GM23248 (cell line): ENCODE data around the gene NALCN. TPM values are rescaled to one million over a fixed set of nuclear protein-coding genes. Genes with fewer than 3 reads are reported as not detected.

ENCODE experiments used
- DNase-seq: peaks from one replicate; pipeline ENCODE4 v3.0.0-alpha.2; 2015
- H2AFZ ChIP-seq: fragments of 200-600 bp; sonication (generic); 2 replicates; pipeline ENCODE4 v1.6.1; 2016; ENCODE audit warnings: antibody characterized with exemption
- H3F3A ChIP-seq: fragments of 200-600 bp; sonication (generic); 2 replicates; pipeline ENCODE4 v1.6.1; 2016; ENCODE audit warnings: mild to moderate bottlenecking, antibody characterized with exemption, mixed run types; ENCODE audit not compliant: insufficient read depth
- H3K27ac ChIP-seq: fragments of 200-600 bp; sonication (generic); 2 replicates; pipeline ENCODE4 v1.5.1; 2016; ENCODE audit warnings: mild to moderate bottlenecking
- H3K27me3 ChIP-seq: fragments of 200-600 bp; sonication (generic); replicated peaks from 2 replicates; pipeline ENCODE4 v1.6.1; 2016; ENCODE audit warnings: mild to moderate bottlenecking; ENCODE audit not compliant: insufficient read depth
- H3K36me3 ChIP-seq: fragments of 200-600 bp; sonication (generic); 2 replicates; pipeline ENCODE4 v1.6.1; 2016; ENCODE audit warnings: low read depth, mild to moderate bottlenecking
- H3K4me1 ChIP-seq: fragments of 200-600 bp; sonication (generic); 2 replicates; pipeline ENCODE4 v1.6.1; 2016; ENCODE audit warnings: mild to moderate bottlenecking; ENCODE audit not compliant: insufficient read depth
- H3K4me2 ChIP-seq: fragments of 200-600 bp; sonication (generic); one replicate; pipeline ENCODE4 v1.6.1; 2016; ENCODE audit warnings: mild to moderate bottlenecking; ENCODE audit not compliant: unreplicated experiment
- H3K4me3 ChIP-seq: fragments of 200-600 bp; sonication (generic); 2 replicates; pipeline ENCODE4 v1.5.1; 2016; ENCODE audit warnings: mild to moderate bottlenecking
- H3K79me2 ChIP-seq: fragments of 200-600 bp; sonication (generic); 2 replicates; pipeline ENCODE4 v1.6.1; 2016; ENCODE audit warnings: mild to moderate bottlenecking; ENCODE audit not compliant: insufficient read depth
- H3K9ac ChIP-seq: fragments of 200-600 bp; sonication (generic); 2 replicates; pipeline ENCODE4 v1.6.1; 2016; ENCODE audit warnings: mild to moderate bottlenecking
- H3K9me2 ChIP-seq: fragments of 200-600 bp; sonication (generic); 2 replicates; pipeline ENCODE4 v1.6.1; 2016; ENCODE audit warnings: mixed run types, mild to moderate bottlenecking, moderate library complexity; ENCODE audit not compliant: insufficient read depth
- H3K9me3 ChIP-seq: fragments of 200-600 bp; sonication (generic); one replicate; pipeline ENCODE4 v1.6.1; 2017; ENCODE audit warnings: low read depth
- H4K20me1 ChIP-seq: fragments of 200-600 bp; sonication (generic); 2 replicates; pipeline ENCODE4 v1.6.0; 2016; ENCODE audit not compliant: insufficient read depth
- EZH2 ChIP-seq: fragments of 200-600 bp; sonication (generic); IDR thresholded peaks from 2 replicates; pipeline ENCODE4 v1.6.1; 2018; ENCODE audit warnings: antibody characterized with exemption, mild to moderate bottlenecking; ENCODE audit not compliant: insufficient read depth, poor library complexity, severe bottlenecking
- EZH2phosphoT487 ChIP-seq: fragments of 200-600 bp; sonication (generic); IDR thresholded peaks from 2 replicates; pipeline ENCODE4 v1.6.1; 2018; ENCODE audit warnings: antibody characterized with exemption, moderate library complexity, mild to moderate bottlenecking, low read depth; ENCODE audit not compliant: insufficient read depth
- WGBS, 2 experiments: methylation state at CpG; one replicate each; pipeline ENCODE4 v1.1.6; 2015 to 2017; ENCODE audit warnings: low lambda C conversion rate in 2 of 2, low coverage in 1 of 2; ENCODE audit errors: missing lambda C conversion rate in 2 of 2; 5-methylcytosine and 5-hydroxymethylcytosine counted together
- in situ Hi-C: fragments of 300-500 bp; cut with MboI; formaldehyde crosslinking; loops from 2 replicates; pipeline ENCODE4 v1.15.0; 2020
- polyA plus RNA-seq: library from polyadenylated mRNA; unstranded; fragments of >200 nt; fragmentation: Nextera tagmentation; extraction: Ambion mirVana; gene quantifications from 2 replicates; pipeline ENCODE4 v1.2.1, GENCODE V29; 2016
- total RNA-seq: library from RNA; depleted of rRNA; stranded (reverse); fragments of >200 nt; shearing (Covaris generic); gene quantifications from 2 replicates; pipeline ENCODE4 v1.2.3, GENCODE V29; 2014

NALCN gene
- total and polyA plus RNA-seq, 2 experiments from 2014 or later = 3.1 to 3.6 TPM

- Histone ChIP-seq H4K20me1 (no peaks in the 10 kb centered on the region), H3K9me2 (no peaks in the 10 kb centered on the region), H3K79me2 (no peaks in the 10 kb centered on the region), H3K4me2 (peak overlapping the region; percentile 16), H3K4me1 (peaks cover 36% of the 10 kb centered on the region), H3K36me3 (no peaks in the 10 kb centered on the region), H3F3A (peaks cover 30% of the 10 kb centered on the region), H3K9ac (no peak overlapping the region), H3K27me3 (no peaks in the 10 kb centered on the region), H2AFZ (peak overlapping the region; percentile 68), H3K4me3 (0 out of 2 replicates have a peak overlapping the region, but pooled peaks have one; percentile 1), H3K9me3 (no peaks in the 10 kb centered on the region), H3K27ac (no peak overlapping the region)
- peak; percentile 21 for DNase-seq
- 31 to 40% methylated on average over 7 of the region's 7 CpGs for WGBS, 2 experiments
- in situ Hi-C loops = no loop called here
- TF ChIP-seq EZH2 (no peak), EZH2phosphoT487 (no peak)
Measured at GRCh38 chr13:101303521-101303920, 112.8 kb downstream of the NALCN start.

GRCh38 chr13:101301053-101301452 is 115.3 kb downstream of the NALCN start:
- no peaks in the 10 kb centered on the region for H3K9me3 ChIP-seq
- H3K27ac ChIP-seq = no peak overlapping the region
- no peak overlapping the region for H3K9ac ChIP-seq
- H3K79me2 ChIP-seq = no peaks in the 10 kb centered on the region
- in situ Hi-C loops = no loop called here
- WGBS, 2 experiments = 98% methylated on average over 8 of the region's 8 CpGs
- no peaks in the 10 kb centered on the region for H3K9me2 ChIP-seq
- H3F3A ChIP-seq = peaks cover 5% of the 10 kb centered on the region
- 0 out of 2 replicates have a peak, but pooled peaks cover 12% of the 10 kb centered on the region for H3K4me1 ChIP-seq
- TF ChIP-seq EZH2 (no peak), EZH2phosphoT487 (no peak)
- H3K27me3 ChIP-seq = no peaks in the 10 kb centered on the region
- H4K20me1 ChIP-seq = no peaks in the 10 kb centered on the region
- H3K4me2 ChIP-seq = no peak overlapping the region
- no peak overlapping the region for H2AFZ ChIP-seq
- H3K4me3 ChIP-seq = no peak overlapping the region
- no peaks in the 10 kb centered on the region for H3K36me3 ChIP-seq
- no peak for DNase-seq

GRCh38 chr13:101300531-101300930 is 115.8 kb downstream of the NALCN start:
- Histone ChIP-seq H3K9me2 (no peaks in the 10 kb centered on the region), H3F3A (0 out of 2 replicates have a peak, but pooled peaks cover under 1% of the 10 kb centered on the region), H3K9ac (no peak overlapping the region), H3K4me1 (0 out of 2 replicates have a peak, but pooled peaks cover 12% of the 10 kb centered on the region), H4K20me1 (no peaks in the 10 kb centered on the region), H3K36me3 (no peaks in the 10 kb centered on the region), H2AFZ (no peak overlapping the region), H3K9me3 (no peaks in the 10 kb centered on the region), H3K4me2 (no peak overlapping the region), H3K27me3 (no peaks in the 10 kb centered on the region), H3K79me2 (no peaks in the 10 kb centered on the region), H3K4me3 (no peak overlapping the region), H3K27ac (no peak overlapping the region)
- WGBS, 2 experiments = 45 to 46% methylated on average over 2 of the region's 2 CpGs
- in situ Hi-C loops = no loop called here
- DNase-seq = no peak
- TF ChIP-seq EZH2phosphoT487 = no peak
- TF ChIP-seq EZH2 = no peak

DNA sequence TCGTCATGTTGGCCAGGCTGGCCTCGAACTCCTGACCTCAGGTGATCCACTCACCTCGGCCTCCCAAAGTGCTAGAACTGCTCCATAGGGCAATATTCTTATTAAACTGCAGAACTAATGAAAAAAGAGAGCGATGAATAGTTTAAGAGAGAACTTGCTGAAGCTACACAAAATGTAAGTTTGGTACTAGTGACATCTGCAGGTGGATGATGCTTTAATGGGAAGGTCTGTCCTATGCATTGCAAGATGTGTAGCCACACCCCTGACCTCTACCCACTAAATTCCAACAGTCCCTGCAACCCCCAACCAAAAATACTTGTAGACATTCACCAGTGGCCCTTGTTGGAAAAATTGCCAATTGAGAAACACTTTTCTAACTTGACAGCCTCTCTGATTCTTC is 117.8 kb downstream of the NALCN start:
- no peaks in the 10 kb centered on the region for H4K20me1 ChIP-seq
- 0 out of 2 replicates have a peak, but pooled peaks cover 9% of the 10 kb centered on the region for H3K4me1 ChIP-seq
- H3K4me3 ChIP-seq = no peak overlapping the region
- no peak overlapping the region for H2AFZ ChIP-seq
- no peaks in the 10 kb centered on the region for H3K9me3 ChIP-seq
- no peaks in the 10 kb centered on the region for H3K79me2 ChIP-seq
- 94 to 95% methylated on average over 4 of the region's 4 CpGs for WGBS, 2 experiments
- TF ChIP-seq EZH2phosphoT487 (no peak), EZH2 (no peak)
- H3K36me3 ChIP-seq = no peaks in the 10 kb centered on the region
- no peak overlapping the region for H3K4me2 ChIP-seq
- no peaks in the 10 kb centered on the region for H3K9me2 ChIP-seq
- H3K27ac ChIP-seq = no peak overlapping the region
- no peak overlapping the region for H3K9ac ChIP-seq
- no peak for DNase-seq
- in situ Hi-C loops = no loop called here
- H3F3A ChIP-seq = no peaks in the 10 kb centered on the region
- H3K27me3 ChIP-seq = no peaks in the 10 kb centered on the region

DNA sequence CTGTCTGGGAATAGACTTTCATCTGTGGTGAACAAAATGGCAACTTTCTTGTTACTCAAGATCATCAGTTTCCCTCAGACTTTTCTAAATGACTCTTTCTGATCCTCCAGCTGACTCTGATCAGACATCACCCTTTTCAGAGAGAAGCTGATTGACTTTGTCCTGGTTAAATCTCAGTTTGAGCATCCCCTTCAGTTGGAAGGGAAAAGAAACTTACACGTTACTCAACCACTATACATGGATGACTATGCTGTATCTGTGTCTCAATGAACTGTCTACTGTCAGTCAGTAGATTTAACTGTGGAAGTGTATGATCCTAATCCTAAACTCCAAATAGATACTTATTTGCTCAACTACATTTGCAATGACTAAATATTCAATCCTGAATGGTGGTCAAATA is 118.5 kb downstream of the NALCN start:
- Histone ChIP-seq H3K36me3 (no peaks in the 10 kb centered on the region), H3K4me3 (no peak overlapping the region), H4K20me1 (no peaks in the 10 kb centered on the region), H3K9ac (no peak overlapping the region), H3K9me3 (no peaks in the 10 kb centered on the region), H2AFZ (no peak overlapping the region), H3K79me2 (no peaks in the 10 kb centered on the region), H3K27me3 (no peaks in the 10 kb centered on the region), H3K4me1 (0 out of 2 replicates have a peak, but pooled peaks cover 2% of the 10 kb centered on the region), H3K9me2 (no peaks in the 10 kb centered on the region), H3K4me2 (no peak overlapping the region), H3F3A (no peaks in the 10 kb centered on the region), H3K27ac (no peak overlapping the region)
- WGBS, 2 experiments = 94 to 97% methylated on average over 1 of the region's 1 CpG
- no peak for DNase-seq
- in situ Hi-C loops = no loop called here
- TF ChIP-seq EZH2 (no peak), EZH2phosphoT487 (no peak)
